Measurements from ENCODE around the gene CELA1. TPM values are rescaled to one million over a fixed set of nuclear protein-coding genes. Genes with fewer than 3 reads are reported as not detected.

CELA1 gene
- total RNA-seq, 1 donor from 2014 or later: not detected

DNA sequence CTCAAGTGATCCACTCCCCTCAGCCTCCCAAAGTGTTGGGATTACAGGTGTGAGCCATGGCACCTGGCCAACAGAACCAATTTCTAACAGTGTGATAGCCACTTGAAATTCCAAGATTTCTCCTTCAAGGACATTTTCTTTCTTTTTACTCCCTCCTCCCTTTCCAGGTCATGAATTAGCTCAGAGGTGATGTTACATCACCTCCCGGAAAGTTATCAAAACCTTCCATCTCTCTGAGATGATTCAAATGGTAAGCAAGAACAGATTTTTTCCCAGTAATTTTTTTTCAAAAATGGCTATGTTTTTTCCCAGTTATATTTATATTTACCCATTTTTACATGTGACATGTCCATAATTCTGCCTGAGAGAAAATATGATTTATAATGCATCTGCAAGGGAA, 60.6 kb downstream of the CELA1 start:
- H3K9me3 Mint-ChIP-seq (ENCODE audit: unreplicated experiment): no peaks in the 10 kb centered on the region
- FAIRE-seq: no peak
- H3K27me3 ChIP-seq (ENCODE audit: insufficient read depth, low read length): no peaks in the 10 kb centered on the region
- no peak overlapping the region for H3K4me3 Mint-ChIP-seq (ENCODE audit: unreplicated experiment)
- DNase-seq (ENCODE audit: low read depth): no peak
- peaks cover 5% of the 10 kb centered on the region for H3K4me1 Mint-ChIP-seq (ENCODE audit: low read depth, unreplicated experiment)
- no peaks in the 10 kb centered on the region for H3K79me2 ChIP-seq (ENCODE audit: insufficient read depth, low read length)
- no peaks in the 10 kb centered on the region for H3K9me3 ChIP-seq (ENCODE audit: insufficient read depth, low read depth, low read length)
- H3K9ac ChIP-seq (ENCODE audit: low read length): no peak overlapping the region
- H3K4me3 ChIP-seq (ENCODE audit: insufficient read depth, low read depth, low read length): no peak overlapping the region
- H3K27ac ChIP-seq (ENCODE audit: low read depth, low read length): no peak overlapping the region
- H3K36me3 ChIP-seq (ENCODE audit: insufficient read depth, low read length): no peaks in the 10 kb centered on the region
- no peaks in the 10 kb centered on the region for H4K20me1 ChIP-seq (ENCODE audit: insufficient read depth, low read length)
- no peak for TF ChIP-seq EZH2 (IDR thresholded peaks at IDR 0.05; ENCODE audit: insufficient read depth, low read length)
- TF ChIP-seq, protein P1, sequence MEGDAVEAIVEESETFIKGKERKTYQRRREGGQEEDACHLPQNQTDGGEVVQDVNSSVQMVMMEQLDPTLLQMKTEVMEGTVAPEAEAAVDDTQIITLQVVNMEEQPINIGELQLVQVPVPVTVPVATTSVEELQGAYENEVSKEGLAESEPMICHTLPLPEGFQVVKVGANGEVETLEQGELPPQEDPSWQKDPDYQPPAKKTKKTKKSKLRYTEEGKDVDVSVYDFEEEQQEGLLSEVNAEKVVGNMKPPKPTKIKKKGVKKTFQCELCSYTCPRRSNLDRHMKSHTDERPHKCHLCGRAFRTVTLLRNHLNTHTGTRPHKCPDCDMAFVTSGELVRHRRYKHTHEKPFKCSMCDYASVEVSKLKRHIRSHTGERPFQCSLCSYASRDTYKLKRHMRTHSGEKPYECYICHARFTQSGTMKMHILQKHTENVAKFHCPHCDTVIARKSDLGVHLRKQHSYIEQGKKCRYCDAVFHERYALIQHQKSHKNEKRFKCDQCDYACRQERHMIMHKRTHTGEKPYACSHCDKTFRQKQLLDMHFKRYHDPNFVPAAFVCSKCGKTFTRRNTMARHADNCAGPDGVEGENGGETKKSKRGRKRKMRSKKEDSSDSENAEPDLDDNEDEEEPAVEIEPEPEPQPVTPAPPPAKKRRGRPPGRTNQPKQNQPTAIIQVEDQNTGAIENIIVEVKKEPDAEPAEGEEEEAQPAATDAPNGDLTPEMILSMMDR (IDR thresholded peaks at IDR 0.05; ENCODE audit: insufficient read depth, low read depth, low read length): no peak
- no peak overlapping the region for H3K27ac Mint-ChIP-seq (ENCODE audit: unreplicated experiment)
- peaks cover 3% of the 10 kb centered on the region for H3K27me3 Mint-ChIP-seq (ENCODE audit: low read depth, unreplicated experiment)
- no peak overlapping the region for H2AFZ ChIP-seq (ENCODE audit: low read depth, low read length)
- H3K4me2 ChIP-seq (ENCODE audit: low read length): no peak overlapping the region
- no peaks in the 10 kb centered on the region for H3K4me1 ChIP-seq (ENCODE audit: insufficient read depth, low read length)
- H3K36me3 Mint-ChIP-seq (ENCODE audit: low read depth, unreplicated experiment): no peaks in the 10 kb centered on the region

DNA sequence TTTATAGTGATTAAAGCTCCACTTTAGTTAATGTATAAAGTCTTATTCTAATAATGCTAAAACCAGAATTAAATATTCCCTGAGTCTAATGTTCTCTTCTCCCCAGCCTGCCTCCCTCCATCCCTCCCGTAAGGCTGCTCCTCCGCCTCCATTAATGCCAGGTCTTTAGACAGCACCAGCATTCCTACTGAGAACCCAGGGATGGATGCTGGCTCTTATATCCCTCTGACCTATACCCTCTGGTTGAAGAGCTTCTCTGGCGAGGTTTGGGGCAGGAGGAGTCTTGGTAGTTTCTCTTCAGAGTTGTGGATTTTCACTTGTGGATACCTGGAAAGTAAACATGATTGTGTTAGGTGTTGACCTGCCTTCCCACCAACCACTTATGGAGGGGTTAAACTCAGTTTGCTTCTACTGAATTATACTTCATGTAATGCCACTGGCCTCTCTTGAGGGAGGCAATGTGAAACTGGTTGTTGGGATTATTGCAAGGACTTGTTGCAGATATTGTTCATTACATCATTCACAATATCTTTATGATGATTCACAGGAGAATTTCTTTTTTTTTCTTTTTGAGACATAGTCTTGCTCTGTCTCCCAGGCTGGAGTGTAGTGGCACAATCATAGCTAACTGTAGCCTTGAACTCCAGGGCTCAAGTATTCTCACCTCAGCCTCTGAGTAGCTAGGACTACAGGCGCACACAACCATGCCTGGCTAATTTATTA, 65.1 kb downstream of the CELA1 start:
- Mint-ChIP-seq H3K4me3 (ENCODE audit: unreplicated experiment) (no peak overlapping the region), H3K36me3 (ENCODE audit: low read depth, unreplicated experiment) (no peaks in the 10 kb centered on the region), H3K4me1 (ENCODE audit: low read depth, unreplicated experiment) (peaks cover 5% of the 10 kb centered on the region), H3K27me3 (ENCODE audit: low read depth, unreplicated experiment) (peaks cover 3% of the 10 kb centered on the region), H3K27ac (ENCODE audit: unreplicated experiment) (peak overlapping the region; percentile 83), H3K9me3 (ENCODE audit: unreplicated experiment) (no peaks in the 10 kb centered on the region)
- H3K4me3 ChIP-seq (ENCODE audit: insufficient read depth, low read depth, low read length): no peak overlapping the region
- TF ChIP-seq, protein P1 (IDR thresholded peaks at IDR 0.05; ENCODE audit: insufficient read depth, low read depth, low read length): no peak
- TF ChIP-seq EZH2 (IDR thresholded peaks at IDR 0.05; ENCODE audit: insufficient read depth, low read length): no peak
- no peak overlapping the region for H3K27ac ChIP-seq (ENCODE audit: low read depth, low read length)
- no peaks in the 10 kb centered on the region for H3K27me3 ChIP-seq (ENCODE audit: insufficient read depth, low read length)
- no peaks in the 10 kb centered on the region for H3K79me2 ChIP-seq (ENCODE audit: insufficient read depth, low read length)
- H2AFZ ChIP-seq (ENCODE audit: low read depth, low read length): no peak overlapping the region
- H4K20me1 ChIP-seq (ENCODE audit: insufficient read depth, low read length): no peaks in the 10 kb centered on the region
- peak overlapping the region; percentile 6 for H3K4me2 ChIP-seq (ENCODE audit: low read length)
- H3K36me3 ChIP-seq (ENCODE audit: insufficient read depth, low read length): no peaks in the 10 kb centered on the region
- H3K9ac ChIP-seq (ENCODE audit: low read length): no peak overlapping the region
- no peak for FAIRE-seq
- H3K9me3 ChIP-seq (ENCODE audit: insufficient read depth, low read depth, low read length): no peaks in the 10 kb centered on the region
- DNase-seq (ENCODE audit: low read depth): peak; percentile 45
- H3K4me1 ChIP-seq (ENCODE audit: insufficient read depth, low read length): no peaks in the 10 kb centered on the region

Other genes starting within 250 kb of the CELA1 start
- gene TFCP2, start 173.5 kb downstream of the CELA1 start, total RNA-seq: 19.2 and 22.4 TPM in 2 replicates
- 3.6 and 3.7 TPM in 2 replicates for gene POU6F1, start 128.6 kb downstream of the CELA1 start, total RNA-seq
- 87.7 and 92.8 TPM in 2 replicates for gene DAZAP2, start 107.9 kb downstream of the CELA1 start, total RNA-seq
- 1.3 and 3.6 TPM in 2 replicates for gene SMAGP, start 76.3 kb downstream of the CELA1 start, total RNA-seq
- not detected in 2 replicates for gene BIN2, start 22.5 kb downstream of the CELA1 start, total RNA-seq
- 9.9 and 13.8 TPM in 2 replicates for gene GALNT6, start 44.7 kb upstream of the CELA1 start, total RNA-seq
- 5.1 and 5.5 TPM in 2 replicates for gene SLC4A8, start 78.2 kb upstream of the CELA1 start, total RNA-seq
- 6.5 and 6.9 TPM in 2 replicates for gene SCN8A, start 244.6 kb upstream of the CELA1 start, total RNA-seq